HCT116 (cell line): ENCODE data around the gene SCGB1C2. TPM values are rescaled to one million over a fixed set of nuclear protein-coding genes. Genes with fewer than 3 reads are reported as not detected.

Source experiments
- ATAC-seq: fragments of 200-7000 bp; cut with Tn5 transposase; 2 replicates; pipeline ENCODE4 v1.9.1; 2020; ENCODE audit warnings: mild to moderate bottlenecking, moderate library complexity
- BruUV-seq: library from RNA; stranded (reverse); fragments of 400-500 nt; replicated peaks from 2 replicates; lab custom pipeline; 2021; lab: Mats Ljungman, UMichigan
- CTCF ChIA-PET: fragments of 300-600 bp; sonication (Branson Sonifier 250); formaldehyde crosslinking; loops from one replicate; lab custom pipeline; 2021; ENCODE audit warnings: antibody characterized with exemption; lab: Charles Lee
- POLR2A ChIA-PET: fragments of 300-600, 350-600 bp; sonication (Branson Sonifier 250); formaldehyde crosslinking; loops from one replicate; lab custom pipeline; 2021; ENCODE audit warnings: antibody characterized with exemption; lab: Charles Lee
- RAD21 ChIA-PET, 2 experiments: fragments of 300-600 bp; sonication (Branson Sonifier 250); formaldehyde crosslinking; loops; one replicate each; lab custom pipeline; 2023; ENCODE audit warnings: low total read pairs in 2 of 2; ENCODE audit not compliant: uncharacterized antibody in 2 of 2, unreplicated experiment in 2 of 2, low non-redundant PET in 1 of 2; lab: Charles Lee
- DNase-seq: peaks from one replicate; pipeline ENCODE4 v3.0.0-alpha.2; 2010; ENCODE audit warnings: low read depth, low spot score
- H2AFZ ChIP-seq: fragments of 200-600 bp; shearing (Covaris generic), sonication (generic); 2 replicates; pipeline ENCODE4 v1.6.1; 2017; ENCODE audit warnings: low read depth, mixed run types, mixed read lengths, antibody characterized with exemption, low read length; ENCODE audit not compliant: poor library complexity, severe bottlenecking
- H3K27ac ChIP-seq: 2 replicates; pipeline ENCODE4 v1.5.1; 2012; ENCODE audit warnings: low read depth, low read length
- H3K27me3 ChIP-seq: fragments of 200-600 bp; sonication (generic); 2 replicates; pipeline ENCODE4 v1.6.1; 2016; ENCODE audit warnings: mixed run types, low read length, mixed read lengths; ENCODE audit not compliant: insufficient read depth
- H3K36me3 ChIP-seq, 2 experiments: fragments of 200-500 bp in 1 of 2; fragments of 200-600 bp in 1 of 2; sonication (Bioruptor generic) in 1 of 2; sonication (generic) in 1 of 2; 2 replicates each; pipeline versions ENCODE4 v1.5.1 to v1.6.1; 2014 to 2016; ENCODE audit warnings: low read length in 2 of 2, inconsistent platforms in 1 of 2, mixed read lengths in 1 of 2, mixed run types in 1 of 2; ENCODE audit not compliant: insufficient read depth in 2 of 2, control insufficient read depth in 1 of 2
- H3K4me1 ChIP-seq, 2 experiments: fragments of 200-600 bp in 1 of 2; sonication (generic) in 1 of 2; 2 replicates each; pipeline versions ENCODE4 v1.5.1 to v1.6.1; 2012 to 2017; ENCODE audit warnings: low read length in 2 of 2, inconsistent platforms in 1 of 2, mild to moderate bottlenecking in 1 of 2, mixed read lengths in 1 of 2, mixed run types in 1 of 2, moderate library complexity in 1 of 2; ENCODE audit not compliant: insufficient read depth in 2 of 2, control insufficient read depth in 1 of 2
- H3K4me2 ChIP-seq: fragments of 200-600 bp; sonication (generic); 2 replicates; pipeline ENCODE4 v1.6.1; 2017; ENCODE audit warnings: mixed run types, low read length, mixed read lengths
- H3K4me3 ChIP-seq, 2 experiments: fragments of 200-600 bp in 1 of 2; sonication (generic) in 1 of 2; replicated peaks in 1 of 2; 2 replicates each; pipeline ENCODE4 v1.5.1; 2011 to 2016; ENCODE audit warnings: low read length in 2 of 2, control low read depth in 1 of 2, low read depth in 1 of 2, mild to moderate bottlenecking in 1 of 2, mixed read lengths in 1 of 2, mixed run types in 1 of 2
- H3K79me2 ChIP-seq: fragments of 200-600 bp; sonication (generic); 2 replicates; pipeline ENCODE4 v1.6.1; 2017; ENCODE audit warnings: mild to moderate bottlenecking, mixed run types, low read length, moderate library complexity, mixed read lengths; ENCODE audit not compliant: insufficient read depth
- H3K9ac ChIP-seq: fragments of 200-600 bp; sonication (generic); 2 replicates; pipeline ENCODE4 v1.6.1; 2016; ENCODE audit warnings: low read length, mixed read lengths
- H3K9me2 ChIP-seq: fragments of 200-600 bp; sonication (generic), shearing (Covaris generic); 2 replicates; pipeline ENCODE4 v1.6.1; 2017; ENCODE audit warnings: mixed run types, mild to moderate bottlenecking, moderate library complexity; ENCODE audit not compliant: insufficient read depth
- H3K9me3 ChIP-seq, 2 experiments: fragments of 200-500 bp in 1 of 2; fragments of 200-600 bp in 1 of 2; sonication (Bioruptor generic) in 1 of 2; sonication (generic) in 1 of 2; 2 replicates each; pipeline ENCODE4 v1.6.1; 2014 to 2017; ENCODE audit warnings: low read length in 2 of 2, mixed read lengths in 2 of 2, inconsistent platforms in 1 of 2, low read depth in 1 of 2, mild to moderate bottlenecking in 1 of 2, mixed run types in 1 of 2, moderate library complexity in 1 of 2; ENCODE audit not compliant: control insufficient read depth in 1 of 2, insufficient read depth in 1 of 2
- H4K20me1 ChIP-seq: fragments of 200-600 bp; sonication (generic), shearing (Covaris generic); 2 replicates; pipeline ENCODE4 v1.6.1; 2017; ENCODE audit warnings: mixed run types, mild to moderate bottlenecking, moderate library complexity; ENCODE audit not compliant: insufficient read depth
- EGR1 ChIP-seq: IDR thresholded peaks from 2 replicates; pipeline ENCODE4 v1.6.1; 2012; ENCODE audit warnings: low read depth
- ELF1 ChIP-seq: IDR thresholded peaks from 2 replicates; pipeline ENCODE4 v1.6.1; 2012; ENCODE audit warnings: low read depth, borderline replicate concordance
- EZH2phosphoT487 ChIP-seq: fragments of 200-600 bp; IDR thresholded peaks from 2 replicates; pipeline ENCODE4 v1.6.1; 2018; ENCODE audit warnings: antibody characterized with exemption, borderline replicate concordance
- JUND ChIP-seq: IDR thresholded peaks from 2 replicates; pipeline ENCODE4 v1.6.1; 2012
- POLR2AphosphoS5 ChIP-seq: IDR thresholded peaks from 2 replicates; pipeline ENCODE4 v1.6.1; 2011; ENCODE audit warnings: mild to moderate bottlenecking, low read depth, low read length, moderate library complexity
- RAD21 ChIP-seq: IDR thresholded peaks from 2 replicates; pipeline ENCODE4 v1.6.1; 2012; ENCODE audit warnings: low read depth, mild to moderate bottlenecking
- SIN3A ChIP-seq: IDR thresholded peaks from 2 replicates; pipeline ENCODE4 v1.6.1; 2012; ENCODE audit warnings: low read depth
- SP1 ChIP-seq: IDR thresholded peaks from 2 replicates; pipeline ENCODE4 v1.6.1; 2012; ENCODE audit warnings: low read depth
- YY1 ChIP-seq: IDR thresholded peaks from 2 replicates; pipeline ENCODE4 v1.6.1; 2011; ENCODE audit warnings: low read length, low read depth, moderate library complexity, mild to moderate bottlenecking; ENCODE audit not compliant: insufficient replicate concordance; ENCODE audit errors: extremely low read depth
- ZFX ChIP-seq: fragments of 450-650 bp; IDR thresholded peaks from 2 replicates; pipeline ENCODE4 v1.6.1; 2017
- intact Hi-C: fragments of 100-400 bp; cut with micrococcal nuclease; formaldehyde crosslinking; loops from 2 replicates; pipeline ENCODE4 v1.10.0; 2022
- total RNA-seq: library from RNA; stranded (reverse); gene quantifications from one replicate; pipeline ENCODE4 v1.2.1, GENCODE V29; 2021; ENCODE audit not compliant: unreplicated experiment
- TF ChIP-seq, protein P1 (sequence below): IDR thresholded peaks from 2 replicates; pipeline ENCODE4 v1.6.1; 2012
- TF ChIP-seq, protein P2 (sequence below): IDR thresholded peaks from 2 replicates; pipeline ENCODE4 v1.6.1; 2012
- TF ChIP-seq, protein P3 (sequence below): IDR thresholded peaks from 2 replicates; pipeline ENCODE4 v1.6.1; 2012; ENCODE audit warnings: low read depth
- TF ChIP-seq, protein P4 (sequence below), 3 experiments: fragments of 200-600 bp in 1 of 3; sonication (generic) in 1 of 3; IDR thresholded peaks in 2 of 3; conservative IDR thresholded peaks in 1 of 3; 2 replicates each; pipeline ENCODE4 v1.5.1; 2012 to 2017; ENCODE audit warnings: low read depth in 2 of 3, low read length in 2 of 3, antibody characterized with exemption in 1 of 3, borderline replicate concordance in 1 of 3, control low read depth in 1 of 3, mild to moderate bottlenecking in 1 of 3, mixed read lengths in 1 of 3, mixed run types in 1 of 3, moderate library complexity in 1 of 3; ENCODE audit not compliant: insufficient read depth in 1 of 3

Gene SCGB1C2
- total RNA-seq, 1 experiment from 2014 or later, result not detected

DNA sequence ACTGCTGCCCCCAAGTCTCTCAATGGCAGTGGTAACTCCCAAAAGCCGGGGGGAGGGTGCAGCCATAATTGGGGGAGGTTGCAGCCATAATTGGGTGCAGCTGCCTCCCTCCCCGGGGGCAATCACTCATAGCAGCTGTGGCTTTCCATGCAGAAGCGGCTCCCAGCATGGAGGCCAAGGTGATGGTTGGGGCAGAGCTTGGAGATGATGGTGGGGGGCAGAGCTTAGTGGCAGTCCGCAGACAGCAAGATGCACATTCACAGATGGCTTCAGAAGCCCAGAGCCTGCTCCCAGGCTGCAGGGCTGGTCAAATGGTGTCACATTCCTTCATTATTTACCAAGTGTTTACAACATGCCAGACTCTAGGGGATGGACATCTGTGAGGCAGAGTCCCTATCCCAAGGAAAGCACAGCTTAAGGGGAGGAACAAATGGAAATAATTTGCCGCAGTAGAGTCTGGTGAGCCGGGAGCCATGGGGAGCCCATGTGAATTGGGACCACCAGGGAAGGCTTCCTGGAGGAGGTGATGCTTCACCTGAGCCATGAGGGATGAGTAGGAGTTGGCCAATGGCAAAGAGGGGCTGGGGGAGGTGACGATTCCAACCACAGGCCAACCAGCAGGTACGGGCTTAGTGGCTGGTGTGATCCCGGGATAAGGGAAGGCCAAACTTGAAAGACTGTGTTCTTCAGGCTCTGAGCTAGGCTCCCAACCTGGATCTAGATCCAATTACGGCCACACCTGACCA is 36.0 kb downstream of the SCGB1C2 start:
- H2AFZ ChIP-seq, result no peak overlapping the region
- H3K4me1 ChIP-seq, result peaks cover 0 to 4% of the 10 kb centered on the region in 2 experiments; a peak in 1 of 4 replicates
- no peak overlapping the region for H3K27ac ChIP-seq
- no peaks in the 10 kb centered on the region for H4K20me1 ChIP-seq
- H3K9ac ChIP-seq, result no peak overlapping the region
- H3K4me2 ChIP-seq, result no peak overlapping the region
- ATAC-seq, result no peak
- no peaks in the 10 kb centered on the region for H3K27me3 ChIP-seq
- ChIA-PET POLR2A (no interaction called here), RAD21 (no interaction called here), CTCF (no interaction called here)
- H3K36me3 ChIP-seq, result no peaks in the 10 kb centered on the region
- no peaks in the 10 kb centered on the region for H3K9me2 ChIP-seq
- BruUV-seq, result no TSS peak
- H3K79me2 ChIP-seq, result peaks cover 6% of the 10 kb centered on the region; the same call in 1 of the 2 replicates
- no peak for DNase-seq
- no peaks in the 10 kb centered on the region for H3K9me3 ChIP-seq
- intact Hi-C loops, result no loop called here
- TF ChIP-seq ZFX (no peak), EGR1 (no peak), JUND (no peak), EZH2phosphoT487 (no peak), POLR2AphosphoS5 (no peak), YY1 (no peak), SP1 (no peak), SIN3A (no peak), ELF1 (no peak), RAD21 (no peak)
- TF ChIP-seq, protein P1, sequence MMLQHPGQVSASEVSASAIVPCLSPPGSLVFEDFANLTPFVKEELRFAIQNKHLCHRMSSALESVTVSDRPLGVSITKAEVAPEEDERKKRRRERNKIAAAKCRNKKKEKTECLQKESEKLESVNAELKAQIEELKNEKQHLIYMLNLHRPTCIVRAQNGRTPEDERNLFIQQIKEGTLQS, result no peak
- TF ChIP-seq, protein P2, sequence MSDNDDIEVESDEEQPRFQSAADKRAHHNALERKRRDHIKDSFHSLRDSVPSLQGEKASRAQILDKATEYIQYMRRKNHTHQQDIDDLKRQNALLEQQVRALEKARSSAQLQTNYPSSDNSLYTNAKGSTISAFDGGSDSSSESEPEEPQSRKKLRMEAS, result no peak
- TF ChIP-seq, protein P3, sequence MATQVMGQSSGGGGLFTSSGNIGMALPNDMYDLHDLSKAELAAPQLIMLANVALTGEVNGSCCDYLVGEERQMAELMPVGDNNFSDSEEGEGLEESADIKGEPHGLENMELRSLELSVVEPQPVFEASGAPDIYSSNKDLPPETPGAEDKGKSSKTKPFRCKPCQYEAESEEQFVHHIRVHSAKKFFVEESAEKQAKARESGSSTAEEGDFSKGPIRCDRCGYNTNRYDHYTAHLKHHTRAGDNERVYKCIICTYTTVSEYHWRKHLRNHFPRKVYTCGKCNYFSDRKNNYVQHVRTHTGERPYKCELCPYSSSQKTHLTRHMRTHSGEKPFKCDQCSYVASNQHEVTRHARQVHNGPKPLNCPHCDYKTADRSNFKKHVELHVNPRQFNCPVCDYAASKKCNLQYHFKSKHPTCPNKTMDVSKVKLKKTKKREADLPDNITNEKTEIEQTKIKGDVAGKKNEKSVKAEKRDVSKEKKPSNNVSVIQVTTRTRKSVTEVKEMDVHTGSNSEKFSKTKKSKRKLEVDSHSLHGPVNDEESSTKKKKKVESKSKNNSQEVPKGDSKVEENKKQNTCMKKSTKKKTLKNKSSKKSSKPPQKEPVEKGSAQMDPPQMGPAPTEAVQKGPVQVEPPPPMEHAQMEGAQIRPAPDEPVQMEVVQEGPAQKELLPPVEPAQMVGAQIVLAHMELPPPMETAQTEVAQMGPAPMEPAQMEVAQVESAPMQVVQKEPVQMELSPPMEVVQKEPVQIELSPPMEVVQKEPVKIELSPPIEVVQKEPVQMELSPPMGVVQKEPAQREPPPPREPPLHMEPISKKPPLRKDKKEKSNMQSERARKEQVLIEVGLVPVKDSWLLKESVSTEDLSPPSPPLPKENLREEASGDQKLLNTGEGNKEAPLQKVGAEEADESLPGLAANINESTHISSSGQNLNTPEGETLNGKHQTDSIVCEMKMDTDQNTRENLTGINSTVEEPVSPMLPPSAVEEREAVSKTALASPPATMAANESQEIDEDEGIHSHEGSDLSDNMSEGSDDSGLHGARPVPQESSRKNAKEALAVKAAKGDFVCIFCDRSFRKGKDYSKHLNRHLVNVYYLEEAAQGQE, result no peak
- TF ChIP-seq, protein P4, sequence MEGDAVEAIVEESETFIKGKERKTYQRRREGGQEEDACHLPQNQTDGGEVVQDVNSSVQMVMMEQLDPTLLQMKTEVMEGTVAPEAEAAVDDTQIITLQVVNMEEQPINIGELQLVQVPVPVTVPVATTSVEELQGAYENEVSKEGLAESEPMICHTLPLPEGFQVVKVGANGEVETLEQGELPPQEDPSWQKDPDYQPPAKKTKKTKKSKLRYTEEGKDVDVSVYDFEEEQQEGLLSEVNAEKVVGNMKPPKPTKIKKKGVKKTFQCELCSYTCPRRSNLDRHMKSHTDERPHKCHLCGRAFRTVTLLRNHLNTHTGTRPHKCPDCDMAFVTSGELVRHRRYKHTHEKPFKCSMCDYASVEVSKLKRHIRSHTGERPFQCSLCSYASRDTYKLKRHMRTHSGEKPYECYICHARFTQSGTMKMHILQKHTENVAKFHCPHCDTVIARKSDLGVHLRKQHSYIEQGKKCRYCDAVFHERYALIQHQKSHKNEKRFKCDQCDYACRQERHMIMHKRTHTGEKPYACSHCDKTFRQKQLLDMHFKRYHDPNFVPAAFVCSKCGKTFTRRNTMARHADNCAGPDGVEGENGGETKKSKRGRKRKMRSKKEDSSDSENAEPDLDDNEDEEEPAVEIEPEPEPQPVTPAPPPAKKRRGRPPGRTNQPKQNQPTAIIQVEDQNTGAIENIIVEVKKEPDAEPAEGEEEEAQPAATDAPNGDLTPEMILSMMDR (IDR thresholded peaks at IDR 0.05 in 2 of 3, conservative IDR thresholded peaks at IDR 0.05 in 1 of 3; ENCODE audit: borderline replicate concordance in 1 of 3, insufficient read depth in 1 of 3, low read depth in 2 of 3, low read length in 2 of 3), result no peak
- no peak overlapping the region for H3K4me3 ChIP-seq
